Ovary (tissue), 9 donors: Measurements from ENCODE around the gene PLA2G4F. TPM values are rescaled to one million over a fixed set of nuclear protein-coding genes. Genes with fewer than 3 reads are reported as not detected.
A peak's percentile ranks its signal among the peaks of the same experiment; 100 is the strongest.

ENCODE experiments used
- DNase-seq, 5 donors: peaks; one replicate each; pipeline ENCODE4 v3.0.0-alpha.2; 2019 to 2020
- H3K27ac ChIP-seq, 2 donors: fragments of 200-600 bp; one replicate each; pipeline versions ENCODE4 v1.5.1 to v1.8.0; 2019 to 2022
- H3K27me3 ChIP-seq: fragments of 200-600 bp; one replicate; pipeline ENCODE4 v1.8.0; 2022
- H3K36me3 ChIP-seq: fragments of 200-600 bp; sonication (generic); one replicate; pipeline ENCODE4 v1.5.1; 2019
- H3K4me1 ChIP-seq: one replicate; pipeline ENCODE4 v1.8.1; 2013; ENCODE audit warnings: mild to moderate bottlenecking, moderate library complexity; ENCODE audit not compliant: insufficient read depth
- H3K4me3 ChIP-seq: fragments of 200-600 bp; sonication (generic); one replicate; pipeline ENCODE4 v1.5.1; 2017
- H3K9me3 ChIP-seq, 2 donors: fragments of 200-600 bp in 1 of 2; sonication (generic) in 1 of 2; one replicate each; pipeline versions ENCODE4 v1.5.1 to v1.8.1; 2013 to 2019; ENCODE audit warnings: mild to moderate bottlenecking in 1 of 2, moderate library complexity in 1 of 2
- CTCF ChIP-seq, 3 donors: fragments of 450-650 bp in 2 of 3; fragments of 200-600 bp in 1 of 3; IDR thresholded peaks; one replicate each; pipeline versions ENCODE4 v1.5.1 to v1.8.0; 2016 to 2022; ENCODE audit warnings: antibody characterized with exemption in 3 of 3, mild to moderate bottlenecking in 1 of 3
- EP300 ChIP-seq: sonication (generic); formaldehyde crosslinking; IDR thresholded peaks from one replicate; pipeline ENCODE4 v1.6.1; 2017; ENCODE audit warnings: antibody characterized with exemption
- POLR2A ChIP-seq: fragments of 450-650 bp; IDR thresholded peaks from one replicate; pipeline ENCODE4 v1.6.1; 2017; ENCODE audit warnings: antibody characterized with exemption, mild to moderate bottlenecking, moderate library complexity
- WGBS, 3 donors: extraction: QIAGEN DNeasy Blood & Tissue Kit in 1 of 3; methylation state at CpG; one replicate each; pipeline versions ENCODE4 v1.1.5 to v1.1.7; 2013 to 2017; 5-methylcytosine and 5-hydroxymethylcytosine counted together
- intact Hi-C, 4 donors: fragments of 100-400 bp; cut with DNase I; formaldehyde crosslinking; loops; one replicate each; pipeline versions ENCODE4 v1.11.0 to v1.15.1; 2022 to 2023
- polyA plus RNA-seq, 2 donors: library from polyadenylated mRNA; stranded (reverse); fragments of 200-250 nt in 1 of 2; fragments of 350-450 nt in 1 of 2; fragmentation: Illumina TruSeq in 1 of 2; extraction: RNeasy Lipid Tissue Mini Kit (QIAGEN cat#74804) in 1 of 2; gene quantifications; one replicate each; pipeline ENCODE4 v1.2.3, GENCODE V29; 2013 to 2014
- total RNA-seq, 7 donors: library from RNA; depleted of rRNA in 2 of 7; stranded (reverse); fragments of >200 nt in 2 of 7; fragmentation: NEBNext Ultra II Directional in 3 of 7; extraction: Animal tissue kit (Norgen Biotek cat#: 25700) in 3 of 7; gene quantifications; one replicate each; pipeline versions ENCODE4 v1.1.0 to v1.2.4, GENCODE V29; 2016 to 2023
- donor health status: DM: no; HTN: no; CAD: no; lungs with moderate emphysema.
- donor health status: DM: no; HTN: no; CAD: no.
- donor health status: Bipolar disorder and iron deficiency.
- donor health status: DM: yes; HTN: yes; CAD: no.
- donor health status: DM: no; HTN: no; CAD: no.
- donor health status: DM: yes; HTN: yes; CAD: no.

Gene PLA2G4F
- total and polyA plus RNA-seq, 9 donors, result 0.07 to 0.23 (median 0.17) TPM; not detected in 5

GRCh38 chr15:42140383-42141070 lies 15.9 kb downstream of the PLA2G4F start:
- no peak overlapping the region for H3K4me3 ChIP-seq
- WGBS, 3 donors, result 78 to 84% (median 81%) methylated on average over 8 of the region's 8 CpGs
- H3K36me3 ChIP-seq, result no peaks in the 10 kb centered on the region
- no peaks in the 10 kb centered on the region for H3K27me3 ChIP-seq
- H3K27ac ChIP-seq, result no peak overlapping the region
- H3K9me3 ChIP-seq, result no peaks in the 10 kb centered on the region
- peak in 1 of 5 donors; percentile 10 for DNase-seq
- H3K4me1 ChIP-seq, result no peaks in the 10 kb centered on the region
- TF ChIP-seq CTCF (IDR thresholded peaks at IDR 0.05) (no peak), EP300 (no peak), POLR2A (no peak)
- intact Hi-C loops, result no loop called here

- intact Hi-C loops, result no loop called here
- peak in 1 of 5 donors; percentile 6 for DNase-seq
- 71 to 76% (median 75%) methylated on average over 6 of the region's 6 CpGs for WGBS, 3 donors
These were observed 16.8 kb downstream of the PLA2G4F start for GRCh38 chr15:42139596-42139995.

GRCh38 chr15:42138968-42139386 lies 17.5 kb downstream of the PLA2G4F start:
- peak in 1 of 5 donors; percentile 2 for DNase-seq
- Histone ChIP-seq H3K27me3 (no peaks in the 10 kb centered on the region), H3K4me3 (no peak overlapping the region), H3K4me1 (no peaks in the 10 kb centered on the region), H3K36me3 (no peaks in the 10 kb centered on the region), H3K9me3 (no peaks in the 10 kb centered on the region), H3K27ac (no peak overlapping the region)
- intact Hi-C loops, result no loop called here
- TF ChIP-seq POLR2A (no peak), CTCF (IDR thresholded peaks at IDR 0.05) (no peak), EP300 (no peak)
- WGBS, 3 donors, result 64 to 71% (median 71%) methylated on average over 3 of the region's 3 CpGs

More at GRCh38 chr15:42139596-42139995, 16.8 kb downstream of the PLA2G4F start:
- TF ChIP-seq POLR2A (no peak), EP300 (no peak), CTCF (IDR thresholded peaks at IDR 0.05) (no peak)
- H3K27me3 ChIP-seq, result no peaks in the 10 kb centered on the region
- no peaks in the 10 kb centered on the region for H3K9me3 ChIP-seq
- no peak overlapping the region for H3K4me3 ChIP-seq
- no peaks in the 10 kb centered on the region for H3K4me1 ChIP-seq
- H3K36me3 ChIP-seq, result no peaks in the 10 kb centered on the region
- no peak overlapping the region for H3K27ac ChIP-seq

- Histone ChIP-seq H3K27ac (no peak overlapping the region), H3K9me3 (no peaks in the 10 kb centered on the region), H3K4me3 (no peak overlapping the region), H3K4me1 (no peaks in the 10 kb centered on the region), H3K36me3 (no peaks in the 10 kb centered on the region), H3K27me3 (no peaks in the 10 kb centered on the region)
- DNase-seq, result peak in 1 of 5 donors; percentile 3
- no peak for TF ChIP-seq POLR2A
- TF ChIP-seq CTCF (IDR thresholded peaks at IDR 0.05), result no peak
- TF ChIP-seq EP300, result no peak
- intact Hi-C loops, result no loop called here
- WGBS, 3 donors, result 90 to 92% (median 92%) methylated on average over 4 of the region's 4 CpGs
These were observed 18.0 kb downstream of the PLA2G4F start for GRCh38 chr15:42138411-42138810.
